ENCODE data around the gene COG5. TPM values are rescaled to one million over a fixed set of nuclear protein-coding genes. Genes with fewer than 3 reads are reported as not detected.

The COG5 gene
- total RNA-seq, 1 experiment from 2014 or later = 32.2 TPM

DNA sequence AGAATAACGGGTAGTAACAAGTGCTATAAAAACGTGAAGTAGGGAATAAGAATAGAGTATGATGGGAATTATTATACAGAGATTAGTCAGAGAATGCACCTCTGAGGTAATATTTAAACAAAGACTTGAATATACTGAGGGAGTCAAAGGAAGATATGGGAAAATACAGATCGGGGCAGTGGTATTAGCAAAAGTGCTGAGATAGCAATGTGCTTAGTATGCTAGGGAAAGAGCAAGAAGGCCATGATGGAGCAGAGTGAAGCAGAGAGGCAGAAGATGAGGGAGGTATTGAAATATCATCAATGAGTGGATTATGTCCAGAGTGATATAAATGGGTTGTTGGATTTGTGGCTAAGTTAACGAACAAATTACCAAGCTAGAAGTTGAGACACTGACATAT, 190.4 kb downstream of the COG5 start:
- no peaks in the 10 kb centered on the region for H3K36me3 ChIP-seq (ENCODE audit: insufficient read depth, low read length, poor library complexity, severe bottlenecking)
- no peak overlapping the region for H3K27ac ChIP-seq (ENCODE audit: low read depth, low read length, poor library complexity, severe bottlenecking)
- ChIA-PET CTCF (no interaction called here), POLR2A (ENCODE audit: low non-redundant PET) (no interaction called here)
- no peaks in the 10 kb centered on the region for H3K9me3 ChIP-seq (ENCODE audit: low read depth, low read length, poor library complexity, severe bottlenecking)
- intact Hi-C loops (cut with micrococcal nuclease; ENCODE audit: unreplicated experiment) = no loop called here
- DNase-seq (ENCODE audit: low spot score) = no peak
- no peaks in the 10 kb centered on the region for H3K27me3 ChIP-seq (replicated peaks; ENCODE audit: insufficient read depth, low read depth, low read length, poor library complexity)
- BruUV-seq (replicated peaks) = no TSS peak
- no peak overlapping the region for H3K4me3 ChIP-seq (ENCODE audit: low read depth, low read length, poor library complexity, severe bottlenecking)
- TF ChIP-seq CTCF (conservative IDR thresholded peaks at IDR 0.05; ENCODE audit: low read depth, low read length) = no peak
- TF ChIP-seq EZH2 (IDR thresholded peaks at IDR 0.05; ENCODE audit: borderline replicate concordance, low read depth, low read length, poor library complexity, severe bottlenecking) = no peak
- no peaks in the 10 kb centered on the region for H3K4me1 ChIP-seq (ENCODE audit: insufficient read depth, low read length, poor library complexity, severe bottlenecking)

DNA sequence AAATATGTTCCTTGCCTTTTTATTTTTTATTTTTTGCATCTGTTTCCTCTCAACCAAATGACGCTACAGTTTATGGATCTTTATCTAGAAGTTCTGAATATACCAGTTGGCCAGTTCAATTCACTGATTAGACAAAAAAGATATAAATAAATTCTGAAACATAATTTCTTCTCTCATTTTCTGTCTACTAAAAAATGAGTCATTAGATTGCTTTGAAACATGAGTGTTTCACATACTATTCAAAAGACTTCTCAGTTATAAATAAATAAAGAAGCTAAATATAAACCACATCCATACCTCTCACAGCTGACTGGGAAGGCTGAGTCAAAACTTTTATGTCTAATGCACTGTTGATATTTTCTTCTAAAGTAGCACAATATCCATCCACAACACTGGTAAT, 191.4 kb downstream of the COG5 start:
- intact Hi-C loops (cut with micrococcal nuclease; ENCODE audit: unreplicated experiment) = no loop called here
- H3K4me1 ChIP-seq (ENCODE audit: insufficient read depth, low read length, poor library complexity, severe bottlenecking) = no peaks in the 10 kb centered on the region
- CTCF ChIA-PET = no interaction called here

GRCh38 chr7:107370816-107371215, 192.9 kb downstream of the COG5 start:
- intact Hi-C loops (cut with micrococcal nuclease; ENCODE audit: unreplicated experiment) = no loop called here

More for the DNA sequence above, 191.4 kb downstream of the COG5 start:
- no peaks in the 10 kb centered on the region for H3K27me3 ChIP-seq (replicated peaks; ENCODE audit: insufficient read depth, low read depth, low read length, poor library complexity)
- H3K27ac ChIP-seq (ENCODE audit: low read depth, low read length, poor library complexity, severe bottlenecking) = no peak overlapping the region
- no TSS peak for BruUV-seq (replicated peaks)
- no peak for DNase-seq (ENCODE audit: low spot score)
- no peak overlapping the region for H3K4me3 ChIP-seq (ENCODE audit: low read depth, low read length, poor library complexity, severe bottlenecking)
- H3K36me3 ChIP-seq (ENCODE audit: insufficient read depth, low read length, poor library complexity, severe bottlenecking) = no peaks in the 10 kb centered on the region
- POLR2A ChIA-PET (ENCODE audit: low non-redundant PET) = no interaction called here
- no peaks in the 10 kb centered on the region for H3K9me3 ChIP-seq (ENCODE audit: low read depth, low read length, poor library complexity, severe bottlenecking)
- TF ChIP-seq EZH2 (IDR thresholded peaks at IDR 0.05; ENCODE audit: borderline replicate concordance, low read depth, low read length, poor library complexity, severe bottlenecking) (no peak), CTCF (conservative IDR thresholded peaks at IDR 0.05; ENCODE audit: low read depth, low read length) (no peak)

More at GRCh38 chr7:107370816-107371215, 192.9 kb downstream of the COG5 start:
- ChIA-PET CTCF (interaction anchor here (0.7 kb wide), 1 partner anchor 33 kb away, joined by 6 read pairs; no protein-coding TSS in a partner anchor), POLR2A (ENCODE audit: low non-redundant PET) (no interaction called here)
- H3K4me3 ChIP-seq (ENCODE audit: low read depth, low read length, poor library complexity, severe bottlenecking) = no peak overlapping the region
- no peak overlapping the region for H3K27ac ChIP-seq (ENCODE audit: low read depth, low read length, poor library complexity, severe bottlenecking)
- TF ChIP-seq CTCF (conservative IDR thresholded peaks at IDR 0.05; ENCODE audit: low read depth, low read length) = no peak
- TF ChIP-seq EZH2 (IDR thresholded peaks at IDR 0.05; ENCODE audit: borderline replicate concordance, low read depth, low read length, poor library complexity, severe bottlenecking) = no peak
- H3K36me3 ChIP-seq (ENCODE audit: insufficient read depth, low read length, poor library complexity, severe bottlenecking) = no peaks in the 10 kb centered on the region
- H3K4me1 ChIP-seq (ENCODE audit: insufficient read depth, low read length, poor library complexity, severe bottlenecking) = no peaks in the 10 kb centered on the region
- H3K9me3 ChIP-seq (ENCODE audit: low read depth, low read length, poor library complexity, severe bottlenecking) = no peaks in the 10 kb centered on the region
- DNase-seq (ENCODE audit: low spot score) = no peak
- H3K27me3 ChIP-seq (replicated peaks; ENCODE audit: insufficient read depth, low read depth, low read length, poor library complexity) = no peaks in the 10 kb centered on the region
- no TSS peak for BruUV-seq (replicated peaks)
